ENCODE results near the gene OXGR1.

DNA sequence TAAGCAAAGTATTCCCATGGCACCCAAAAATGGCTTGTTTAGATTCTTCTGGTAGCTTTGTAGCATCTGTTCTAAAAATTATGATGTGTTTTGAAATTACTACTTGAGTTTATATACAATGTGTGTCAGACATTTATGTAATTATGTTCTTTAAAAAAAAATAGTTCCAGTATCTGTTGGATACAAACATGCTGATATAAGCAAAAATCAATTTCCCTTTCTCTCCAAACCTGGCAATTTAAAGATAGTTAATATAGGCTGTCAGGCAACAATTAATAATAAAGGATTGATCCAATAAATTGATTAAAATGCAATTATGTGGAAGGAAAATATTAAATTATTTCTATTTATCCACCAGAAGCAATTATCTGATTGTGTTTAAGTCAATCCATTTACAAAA lies 41.7 kb downstream of the OXGR1 start:
- TF ChIP-seq, protein P1, sequence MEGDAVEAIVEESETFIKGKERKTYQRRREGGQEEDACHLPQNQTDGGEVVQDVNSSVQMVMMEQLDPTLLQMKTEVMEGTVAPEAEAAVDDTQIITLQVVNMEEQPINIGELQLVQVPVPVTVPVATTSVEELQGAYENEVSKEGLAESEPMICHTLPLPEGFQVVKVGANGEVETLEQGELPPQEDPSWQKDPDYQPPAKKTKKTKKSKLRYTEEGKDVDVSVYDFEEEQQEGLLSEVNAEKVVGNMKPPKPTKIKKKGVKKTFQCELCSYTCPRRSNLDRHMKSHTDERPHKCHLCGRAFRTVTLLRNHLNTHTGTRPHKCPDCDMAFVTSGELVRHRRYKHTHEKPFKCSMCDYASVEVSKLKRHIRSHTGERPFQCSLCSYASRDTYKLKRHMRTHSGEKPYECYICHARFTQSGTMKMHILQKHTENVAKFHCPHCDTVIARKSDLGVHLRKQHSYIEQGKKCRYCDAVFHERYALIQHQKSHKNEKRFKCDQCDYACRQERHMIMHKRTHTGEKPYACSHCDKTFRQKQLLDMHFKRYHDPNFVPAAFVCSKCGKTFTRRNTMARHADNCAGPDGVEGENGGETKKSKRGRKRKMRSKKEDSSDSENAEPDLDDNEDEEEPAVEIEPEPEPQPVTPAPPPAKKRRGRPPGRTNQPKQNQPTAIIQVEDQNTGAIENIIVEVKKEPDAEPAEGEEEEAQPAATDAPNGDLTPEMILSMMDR (IDR thresholded peaks at IDR 0.05; ENCODE audit: poor library complexity) = no peak
- TF ChIP-seq EZH2 (IDR thresholded peaks at IDR 0.05; ENCODE audit: borderline replicate concordance) = no peak
- no peak for TF ChIP-seq EZH2phosphoT487 (IDR thresholded peaks at IDR 0.05; ENCODE audit: low read depth, severe bottlenecking, unreplicated experiment)
